GM18858 (cell line): ENCODE measurements around the gene ANKRD1.
"Not testable (repeated sequence)": the region's sequence is repeated elsewhere in the genome, so short reads cannot be mapped to it uniquely, and the experiment has no call there.

ENCODE experiments used
- ATAC-seq: cut with Tn5 transposase; IDR thresholded peaks from one replicate; pipeline ENCODE4 v1.9.1; 2021; ENCODE audit not compliant: unreplicated experiment

Gene ANKRD1

GRCh38 chr10:90920986-90921666, at the start of gene ANKRD1:
TSS of gene ANKRD1 (minus strand) at chr10:90921087. CDS start at chr10:90921027, 60 bp downstream.
- no peak for ATAC-seq

- ATAC-seq = no peak
Measured at GRCh38 chr10:90969947-90970673, 49.2 kb upstream of the ANKRD1 start.

- ATAC-seq = no peak
Measured at GRCh38 chr10:90969121-90969534, 48.2 kb upstream of the ANKRD1 start.

GRCh38 chr10:90968328-90969081, 47.6 kb upstream of the ANKRD1 start:
- no peak for ATAC-seq

GRCh38 chr10:90967865-90968264, 47.0 kb upstream of the ANKRD1 start:
- ATAC-seq = no peak

- no peak for ATAC-seq
Measured at GRCh38 chr10:90966146-90966545, 45.3 kb upstream of the ANKRD1 start.

GRCh38 chr10:90965720-90966119, 44.8 kb upstream of the ANKRD1 start:
- ATAC-seq = no peak

GRCh38 chr10:90964781-90965465, 44.0 kb upstream of the ANKRD1 start:
- ATAC-seq = no peak

- no peak for ATAC-seq
Measured at GRCh38 chr10:90963331-90963730, 42.4 kb upstream of the ANKRD1 start.

- ATAC-seq = peak; percentile 83
Measured at GRCh38 chr10:90960355-90960814, 39.5 kb upstream of the ANKRD1 start.

GRCh38 chr10:90959826-90960225, 38.9 kb upstream of the ANKRD1 start:
- no peak for ATAC-seq

GRCh38 chr10:90958781-90959180, 37.9 kb upstream of the ANKRD1 start:
- ATAC-seq = no peak

GRCh38 chr10:90947030-90947960, 26.4 kb upstream of the ANKRD1 start:
- peak; percentile 57 for ATAC-seq

- ATAC-seq = no peak
Measured at GRCh38 chr10:90945491-90946070, 24.7 kb upstream of the ANKRD1 start.

- ATAC-seq = no peak
Measured at GRCh38 chr10:90944749-90945148, 23.9 kb upstream of the ANKRD1 start.

- ATAC-seq = not testable (repeated sequence)
Measured at GRCh38 chr10:90942980-90943379, 22.1 kb upstream of the ANKRD1 start.

- ATAC-seq = no peak
Measured at GRCh38 chr10:90939648-90940047, 18.8 kb upstream of the ANKRD1 start.

- ATAC-seq = no peak
Measured at GRCh38 chr10:90939116-90939515, 18.2 kb upstream of the ANKRD1 start.

- ATAC-seq = no peak
Measured at GRCh38 chr10:90937645-90938258, 16.9 kb upstream of the ANKRD1 start.
